ENCODE results near the gene TEAD2.
"Not testable (repeated sequence)": the region's sequence is repeated elsewhere in the genome, so short reads cannot be mapped to it uniquely, and the experiment has no call there.

TEAD2 gene

GRCh38 chr19:49315111-49315510 lies 47.1 kb downstream of the TEAD2 start:
- Histone ChIP-seq H3K4me1 (ENCODE audit: control insufficient read depth in 2 of 2, insufficient read depth in 2 of 2, low read length in 2 of 2) (no peaks in the 10 kb centered on the region), H3K4me3 (ENCODE audit: low read length in 2 of 2) (no peak overlapping the region), H3K36me3 (ENCODE audit: control insufficient read depth in 2 of 2, insufficient read depth in 2 of 2, low read length in 2 of 2) (no peaks in the 10 kb centered on the region), H3K27me3 (ENCODE audit: control insufficient read depth in 2 of 2, insufficient read depth in 2 of 2, low read length in 2 of 2) (no peaks in the 10 kb centered on the region), H3K9ac (ENCODE audit: low read depth in 1 of 2, low read length in 2 of 2) (no peak overlapping the region), H3K9me3 (ENCODE audit: control insufficient read depth in 2 of 2, low read length in 2 of 2) (peaks cover 0 to 6% of the 10 kb centered on the region in 2 donors), H3K27ac (ENCODE audit: low read depth in 2 of 2, low read length in 2 of 2) (no peak overlapping the region)

GRCh38 chr19:49309087-49309486 lies 53.1 kb downstream of the TEAD2 start:
- Histone ChIP-seq H3K27ac (ENCODE audit: low read depth in 2 of 2, low read length in 2 of 2) (no peak overlapping the region), H3K4me1 (ENCODE audit: control insufficient read depth in 2 of 2, insufficient read depth in 2 of 2, low read length in 2 of 2) (no peaks in the 10 kb centered on the region), H3K9ac (ENCODE audit: low read depth in 1 of 2, low read length in 2 of 2) (no peak overlapping the region), H3K4me3 (ENCODE audit: low read length in 2 of 2) (no peak overlapping the region), H3K27me3 (ENCODE audit: control insufficient read depth in 2 of 2, insufficient read depth in 2 of 2, low read length in 2 of 2) (no peaks in the 10 kb centered on the region), H3K36me3 (ENCODE audit: control insufficient read depth in 2 of 2, insufficient read depth in 2 of 2, low read length in 2 of 2) (no peaks in the 10 kb centered on the region), H3K9me3 (ENCODE audit: control insufficient read depth in 2 of 2, low read length in 2 of 2) (no peaks in the 10 kb centered on the region)

GRCh38 chr19:49306734-49307133 lies 55.5 kb downstream of the TEAD2 start:
- H3K4me1 ChIP-seq (ENCODE audit: control insufficient read depth in 2 of 2, insufficient read depth in 2 of 2, low read length in 2 of 2); H3K9me3 ChIP-seq (ENCODE audit: control insufficient read depth in 2 of 2, low read length in 2 of 2); H3K27ac ChIP-seq (ENCODE audit: low read depth in 2 of 2, low read length in 2 of 2); H3K4me3 ChIP-seq (ENCODE audit: low read length in 2 of 2); H3K27me3 ChIP-seq (ENCODE audit: control insufficient read depth in 2 of 2, insufficient read depth in 2 of 2, low read length in 2 of 2); H3K9ac ChIP-seq (ENCODE audit: low read depth in 1 of 2, low read length in 2 of 2); H3K36me3 ChIP-seq (ENCODE audit: control insufficient read depth in 2 of 2, insufficient read depth in 2 of 2, low read length in 2 of 2): not testable (repeated sequence)

- Histone ChIP-seq H3K4me3 (ENCODE audit: low read length in 2 of 2) (no peak overlapping the region), H3K4me1 (ENCODE audit: control insufficient read depth in 2 of 2, insufficient read depth in 2 of 2, low read length in 2 of 2) (peaks cover 0 to 2% of the 10 kb centered on the region in 2 donors), H3K27ac (ENCODE audit: low read depth in 2 of 2, low read length in 2 of 2) (no peak overlapping the region), H3K9me3 (ENCODE audit: control insufficient read depth in 2 of 2, low read length in 2 of 2) (no peaks in the 10 kb centered on the region), H3K27me3 (ENCODE audit: control insufficient read depth in 2 of 2, insufficient read depth in 2 of 2, low read length in 2 of 2) (no peaks in the 10 kb centered on the region), H3K9ac (ENCODE audit: low read depth in 1 of 2, low read length in 2 of 2) (no peak overlapping the region), H3K36me3 (ENCODE audit: control insufficient read depth in 2 of 2, insufficient read depth in 2 of 2, low read length in 2 of 2) (no peaks in the 10 kb centered on the region)
Measured at GRCh38 chr19:49301866-49302252, 60.4 kb downstream of the TEAD2 start.

GRCh38 chr19:49301165-49301865 lies 60.9 kb downstream of the TEAD2 start:
- peaks cover 0 to 2% of the 10 kb centered on the region in 2 donors for H3K4me1 ChIP-seq (ENCODE audit: control insufficient read depth in 2 of 2, insufficient read depth in 2 of 2, low read length in 2 of 2)
- H3K4me3 ChIP-seq (ENCODE audit: low read length in 2 of 2): peak overlapping the region in 1 of 2 donors; percentile 48
- no peaks in the 10 kb centered on the region for H3K27me3 ChIP-seq (ENCODE audit: control insufficient read depth in 2 of 2, insufficient read depth in 2 of 2, low read length in 2 of 2)
- H3K9ac ChIP-seq (ENCODE audit: low read depth in 1 of 2, low read length in 2 of 2): no peak overlapping the region
- H3K36me3 ChIP-seq (ENCODE audit: control insufficient read depth in 2 of 2, insufficient read depth in 2 of 2, low read length in 2 of 2): no peaks in the 10 kb centered on the region
- H3K9me3 ChIP-seq (ENCODE audit: control insufficient read depth in 2 of 2, low read length in 2 of 2): no peaks in the 10 kb centered on the region
- H3K27ac ChIP-seq (ENCODE audit: low read depth in 2 of 2, low read length in 2 of 2): no peak overlapping the region

- H3K4me3 ChIP-seq (ENCODE audit: low read length in 2 of 2); H3K36me3 ChIP-seq (ENCODE audit: control insufficient read depth in 2 of 2, insufficient read depth in 2 of 2, low read length in 2 of 2); H3K9ac ChIP-seq (ENCODE audit: low read depth in 1 of 2, low read length in 2 of 2); H3K27ac ChIP-seq (ENCODE audit: low read depth in 2 of 2, low read length in 2 of 2); H3K4me1 ChIP-seq (ENCODE audit: control insufficient read depth in 2 of 2, insufficient read depth in 2 of 2, low read length in 2 of 2); H3K9me3 ChIP-seq (ENCODE audit: control insufficient read depth in 2 of 2, low read length in 2 of 2); H3K27me3 ChIP-seq (ENCODE audit: control insufficient read depth in 2 of 2, insufficient read depth in 2 of 2, low read length in 2 of 2): not testable (repeated sequence)
Measured at GRCh38 chr19:49298653-49299052, 63.6 kb downstream of the TEAD2 start.

- no peaks in the 10 kb centered on the region for H3K36me3 ChIP-seq (ENCODE audit: control insufficient read depth in 2 of 2, insufficient read depth in 2 of 2, low read length in 2 of 2)
- H3K9me3 ChIP-seq (ENCODE audit: control insufficient read depth in 2 of 2, low read length in 2 of 2): no peaks in the 10 kb centered on the region
- H3K9ac ChIP-seq (ENCODE audit: low read depth in 1 of 2, low read length in 2 of 2): no peak overlapping the region
- peaks cover 0 to 2% of the 10 kb centered on the region in 2 donors for H3K4me1 ChIP-seq (ENCODE audit: control insufficient read depth in 2 of 2, insufficient read depth in 2 of 2, low read length in 2 of 2)
- peaks cover 0 to 3% of the 10 kb centered on the region in 2 donors for H3K27me3 ChIP-seq (ENCODE audit: control insufficient read depth in 2 of 2, insufficient read depth in 2 of 2, low read length in 2 of 2)
- H3K27ac ChIP-seq (ENCODE audit: low read depth in 2 of 2, low read length in 2 of 2): no peak overlapping the region
- H3K4me3 ChIP-seq (ENCODE audit: low read length in 2 of 2): no peak overlapping the region
Measured at GRCh38 chr19:49297403-49297802, 64.8 kb downstream of the TEAD2 start.

GRCh38 chr19:49295208-49295880 lies 66.9 kb downstream of the TEAD2 start:
- Histone ChIP-seq H3K4me1 (ENCODE audit: control insufficient read depth in 2 of 2, insufficient read depth in 2 of 2, low read length in 2 of 2) (no peaks in the 10 kb centered on the region), H3K4me3 (ENCODE audit: low read length in 2 of 2) (no peak overlapping the region), H3K9me3 (ENCODE audit: control insufficient read depth in 2 of 2, low read length in 2 of 2) (no peaks in the 10 kb centered on the region), H3K36me3 (ENCODE audit: control insufficient read depth in 2 of 2, insufficient read depth in 2 of 2, low read length in 2 of 2) (no peaks in the 10 kb centered on the region), H3K27me3 (ENCODE audit: control insufficient read depth in 2 of 2, insufficient read depth in 2 of 2, low read length in 2 of 2) (peaks cover 0 to 3% of the 10 kb centered on the region in 2 donors), H3K27ac (ENCODE audit: low read depth in 2 of 2, low read length in 2 of 2) (no peak overlapping the region), H3K9ac (ENCODE audit: low read depth in 1 of 2, low read length in 2 of 2) (no peak overlapping the region)

- H3K36me3 ChIP-seq (ENCODE audit: control insufficient read depth in 2 of 2, insufficient read depth in 2 of 2, low read length in 2 of 2): no peaks in the 10 kb centered on the region
- H3K4me1 ChIP-seq (ENCODE audit: control insufficient read depth in 2 of 2, insufficient read depth in 2 of 2, low read length in 2 of 2): no peaks in the 10 kb centered on the region
- no peak overlapping the region for H3K27ac ChIP-seq (ENCODE audit: low read depth in 2 of 2, low read length in 2 of 2)
- no peak overlapping the region for H3K4me3 ChIP-seq (ENCODE audit: low read length in 2 of 2)
- peaks cover 0 to 3% of the 10 kb centered on the region in 2 donors for H3K27me3 ChIP-seq (ENCODE audit: control insufficient read depth in 2 of 2, insufficient read depth in 2 of 2, low read length in 2 of 2)
- no peaks in the 10 kb centered on the region for H3K9me3 ChIP-seq (ENCODE audit: control insufficient read depth in 2 of 2, low read length in 2 of 2)
- H3K9ac ChIP-seq (ENCODE audit: low read depth in 1 of 2, low read length in 2 of 2): no peak overlapping the region
Measured at GRCh38 chr19:49294401-49294800, 67.8 kb downstream of the TEAD2 start.

Data from mucosa of rectum (tissue), 2 donors.